ENCODE results near the gene IL17RA.

IL17RA gene

DNA sequence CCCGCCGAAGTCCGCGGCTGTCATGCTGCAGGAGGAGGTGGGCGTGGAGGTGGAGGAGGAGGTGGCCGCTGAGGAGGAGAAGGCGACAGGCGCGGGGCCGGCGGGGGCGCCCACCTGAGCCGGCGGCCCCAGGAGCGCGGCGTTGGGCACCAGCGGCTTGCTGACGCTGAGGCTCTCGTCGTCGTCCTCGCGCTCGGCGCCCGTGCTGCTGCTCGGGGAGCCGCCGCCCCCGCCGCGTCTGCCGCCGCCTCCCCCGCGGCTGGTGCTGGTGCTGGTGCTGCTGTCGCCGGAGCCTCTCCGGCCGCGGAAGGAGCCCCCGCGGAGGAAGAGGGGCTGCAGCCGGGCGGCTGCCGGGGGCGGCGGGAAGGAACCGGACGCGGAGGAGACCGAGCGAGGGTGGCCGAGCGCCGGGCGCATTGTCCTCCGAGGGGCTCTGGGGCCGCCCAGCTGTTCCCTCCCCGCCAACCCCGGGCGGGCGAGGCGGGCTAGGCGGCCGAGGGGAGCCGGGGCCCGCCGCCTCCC is 36.0 kb downstream of the IL17RA start:
- Histone ChIP-seq H3K27ac (ENCODE audit: low read length) (no peak overlapping the region), H3K4me3 (ENCODE audit: low read length) (peak overlapping the region; percentile 61; the same call in 1 of the 2 replicates), H3K9me3 (ENCODE audit: control insufficient read depth, insufficient read depth, low read length) (no peaks in the 10 kb centered on the region), H3K4me1 (ENCODE audit: control insufficient read depth, insufficient read depth, low read length) (peaks cover 7% of the 10 kb centered on the region), H3K27me3 (ENCODE audit: control insufficient read depth, insufficient read depth, low read length) (no peaks in the 10 kb centered on the region), H3K36me3 (ENCODE audit: control insufficient read depth, insufficient read depth, low read length) (no peaks in the 10 kb centered on the region)
- WGBS (ENCODE audit: insufficient coverage, insufficient read length): no CpG with 5 or more reads among the region's 70 CpGs
- no peak for DNase-seq (ENCODE audit: low read depth, low spot score)

DNA sequence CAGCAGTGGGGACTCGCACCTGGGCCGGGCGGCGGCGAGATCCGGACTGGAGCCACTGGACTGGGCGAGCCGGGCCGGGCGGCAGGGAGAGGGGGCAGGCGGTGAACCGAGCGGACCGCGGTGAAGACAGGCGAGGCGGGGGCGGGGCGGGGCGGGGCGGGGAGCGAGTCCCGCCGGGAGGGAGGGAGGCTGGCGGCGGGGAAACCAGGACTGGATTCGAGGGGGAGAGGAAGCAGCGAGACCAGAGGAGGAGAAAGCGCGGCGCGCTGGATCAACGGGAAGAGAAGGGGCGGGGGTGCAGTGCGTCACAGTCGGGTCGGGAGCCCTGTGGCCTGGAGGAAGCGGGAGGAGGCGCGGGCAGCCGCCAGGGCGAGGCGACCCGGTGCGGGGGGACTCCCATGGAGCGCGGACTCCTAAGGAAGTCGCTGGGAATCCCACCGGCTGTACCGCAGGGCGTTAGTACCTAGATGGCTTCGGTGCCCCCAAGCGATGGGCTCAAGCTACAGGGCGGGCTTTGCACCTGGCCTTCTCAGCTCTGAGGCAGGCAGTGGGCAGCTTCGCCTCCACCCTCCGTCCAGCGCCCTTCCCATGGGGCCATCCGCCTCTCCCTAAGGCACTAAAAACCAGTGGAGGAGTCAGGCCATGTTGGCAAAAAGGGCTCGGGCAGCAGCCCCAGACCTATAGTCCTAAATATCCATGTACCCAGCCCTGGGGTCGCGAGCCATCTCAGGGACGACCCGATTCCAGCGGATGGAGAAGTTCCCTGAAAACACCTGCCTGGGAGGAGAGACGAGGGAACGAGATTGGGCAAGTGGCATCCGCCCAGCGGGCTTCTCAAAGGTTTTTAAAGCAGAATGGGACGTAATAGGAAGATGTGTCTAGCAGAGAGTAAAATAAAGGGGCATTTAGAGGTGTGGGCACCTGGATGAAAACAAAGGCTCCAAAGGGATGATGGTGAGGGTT is 36.7 kb downstream of the IL17RA start, which contains the start of gene TMEM121B:
Gene TMEM121B (minus strand): TSS at position 128 of the 963 bp plus-strand sequence. CDS start 233 bp downstream, outside the sequence.
- H3K27ac ChIP-seq (ENCODE audit: low read length): no peak within 1 kb of the TSS
- peak; percentile 83 for DNase-seq (ENCODE audit: low read depth, low spot score)
- H3K4me3 ChIP-seq (ENCODE audit: low read length): peak within 1 kb of the TSS; percentile 61; the same call in 1 of the 2 replicates
- WGBS (ENCODE audit: insufficient coverage, insufficient read length): no CpG with 5 or more reads among the region's 69 CpGs
- no peaks in the 10 kb centered on the region for H3K9me3 ChIP-seq (ENCODE audit: control insufficient read depth, insufficient read depth, low read length)
- H3K27me3 ChIP-seq (ENCODE audit: control insufficient read depth, insufficient read depth, low read length): no peaks in the 10 kb centered on the region
- peaks cover 7% of the 10 kb centered on the region for H3K4me1 ChIP-seq (ENCODE audit: control insufficient read depth, insufficient read depth, low read length)
- H3K36me3 ChIP-seq (ENCODE audit: control insufficient read depth, insufficient read depth, low read length): no peaks in the 10 kb centered on the region

DNA sequence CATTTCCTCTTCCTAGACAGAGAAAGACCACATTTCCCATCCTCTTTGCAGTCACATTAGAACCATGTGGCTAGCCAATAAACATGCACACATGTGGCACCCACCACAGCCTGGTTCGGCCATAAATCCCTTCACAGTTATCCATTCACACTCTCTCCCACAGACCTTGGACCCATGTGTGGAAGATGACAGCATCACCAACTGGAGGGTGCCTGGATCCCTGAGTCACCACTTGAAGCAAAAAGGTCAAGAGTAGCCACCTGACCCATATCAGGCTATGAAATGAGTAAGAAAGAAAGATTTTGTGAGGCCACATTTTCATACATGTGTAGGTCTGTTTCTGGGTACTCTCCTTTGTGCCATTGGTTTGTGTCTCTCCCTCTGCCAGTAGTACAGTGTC is 45.4 kb downstream of the IL17RA start:
- Histone ChIP-seq H3K27ac (ENCODE audit: low read length) (no peak overlapping the region), H3K27me3 (ENCODE audit: control insufficient read depth, insufficient read depth, low read length) (no peaks in the 10 kb centered on the region), H3K36me3 (ENCODE audit: control insufficient read depth, insufficient read depth, low read length) (no peaks in the 10 kb centered on the region), H3K4me1 (ENCODE audit: control insufficient read depth, insufficient read depth, low read length) (no peaks in the 10 kb centered on the region), H3K4me3 (ENCODE audit: low read length) (no peak overlapping the region), H3K9me3 (ENCODE audit: control insufficient read depth, insufficient read depth, low read length) (no peaks in the 10 kb centered on the region)
- no CpG with 5 or more reads among the region's 1 CpG for WGBS (ENCODE audit: insufficient coverage, insufficient read length)
- DNase-seq (ENCODE audit: low read depth, low spot score): no peak

DNA sequence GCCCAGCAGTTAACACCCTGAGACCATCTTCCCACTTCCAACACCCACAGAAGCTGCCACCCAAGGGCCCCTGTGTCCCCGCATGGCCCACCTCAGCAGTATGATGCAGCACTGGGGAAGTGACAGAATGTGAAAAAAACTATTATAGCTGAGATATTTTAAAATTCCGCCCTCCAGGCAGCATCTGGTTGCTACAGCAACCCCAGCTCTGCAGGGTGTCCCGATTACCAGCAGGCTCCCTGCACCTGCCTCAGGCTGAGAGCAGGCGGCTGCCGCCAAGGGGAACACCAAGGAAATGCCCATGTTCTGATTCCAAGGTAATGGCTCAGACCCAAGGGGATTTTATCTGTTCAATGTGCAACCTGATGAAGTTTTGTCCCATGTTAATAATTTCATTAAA is 46.9 kb downstream of the IL17RA start:
- WGBS (ENCODE audit: insufficient coverage, insufficient read length): no CpG with 5 or more reads among the region's 5 CpGs
- Histone ChIP-seq H3K27me3 (ENCODE audit: control insufficient read depth, insufficient read depth, low read length) (no peaks in the 10 kb centered on the region), H3K9me3 (ENCODE audit: control insufficient read depth, insufficient read depth, low read length) (no peaks in the 10 kb centered on the region), H3K36me3 (ENCODE audit: control insufficient read depth, insufficient read depth, low read length) (no peaks in the 10 kb centered on the region), H3K27ac (ENCODE audit: low read length) (no peak overlapping the region), H3K4me3 (ENCODE audit: low read length) (no peak overlapping the region), H3K4me1 (ENCODE audit: control insufficient read depth, insufficient read depth, low read length) (no peaks in the 10 kb centered on the region)
- no peak for DNase-seq (ENCODE audit: low read depth, low spot score)

DNA sequence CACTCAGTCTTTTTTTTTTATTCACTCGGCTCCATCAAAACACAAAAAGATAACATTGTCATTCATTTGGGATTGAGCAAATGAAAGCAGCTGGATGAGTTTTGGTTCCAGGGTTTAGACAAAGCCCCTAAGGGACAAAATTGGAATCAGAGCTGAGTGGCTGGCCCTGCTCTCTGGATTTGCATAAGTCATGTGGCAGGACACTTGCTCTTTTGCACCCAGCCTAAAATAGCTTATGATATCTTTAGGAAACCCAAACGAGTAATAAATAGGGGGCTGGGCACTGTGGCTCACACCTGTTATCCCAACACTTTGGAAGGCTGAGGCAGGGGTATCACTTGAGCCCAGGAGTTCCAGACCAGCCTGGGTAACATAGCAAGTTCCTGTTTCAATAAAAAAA is 47.3 kb downstream of the IL17RA start:
- no peaks in the 10 kb centered on the region for H3K9me3 ChIP-seq (ENCODE audit: control insufficient read depth, insufficient read depth, low read length)
- no peak overlapping the region for H3K27ac ChIP-seq (ENCODE audit: low read length)
- no CpG with 5 or more reads among the region's 2 CpGs for WGBS (ENCODE audit: insufficient coverage, insufficient read length)
- no peaks in the 10 kb centered on the region for H3K4me1 ChIP-seq (ENCODE audit: control insufficient read depth, insufficient read depth, low read length)
- DNase-seq (ENCODE audit: low read depth, low spot score): no peak
- no peak overlapping the region for H3K4me3 ChIP-seq (ENCODE audit: low read length)
- no peaks in the 10 kb centered on the region for H3K27me3 ChIP-seq (ENCODE audit: control insufficient read depth, insufficient read depth, low read length)
- H3K36me3 ChIP-seq (ENCODE audit: control insufficient read depth, insufficient read depth, low read length): peaks cover 2% of the 10 kb centered on the region; the same call in 1 of the 2 replicates

DNA sequence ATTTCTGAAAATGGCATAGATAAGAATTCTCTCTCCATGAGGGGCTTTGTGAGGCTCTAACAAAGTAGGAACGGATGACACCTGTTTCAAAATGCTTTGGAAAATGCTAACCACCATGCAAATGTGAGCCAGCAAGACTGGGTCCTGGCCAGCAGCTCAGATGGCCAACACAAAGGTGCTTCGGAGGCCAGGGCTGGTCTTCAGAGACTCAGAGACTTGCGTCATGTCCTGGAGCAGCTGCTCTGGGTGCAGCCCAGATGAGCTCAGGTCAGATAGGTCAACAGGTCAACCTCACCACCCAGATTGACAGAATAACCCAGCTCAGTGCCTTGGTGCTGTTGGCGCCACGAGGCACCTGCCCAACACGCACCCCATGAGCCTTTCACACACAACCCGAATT is 48.3 kb downstream of the IL17RA start:
- Histone ChIP-seq H3K9me3 (ENCODE audit: control insufficient read depth, insufficient read depth, low read length) (no peaks in the 10 kb centered on the region), H3K27ac (ENCODE audit: low read length) (no peak overlapping the region), H3K36me3 (ENCODE audit: control insufficient read depth, insufficient read depth, low read length) (peaks cover 10% of the 10 kb centered on the region; the same call in 1 of the 2 replicates), H3K4me1 (ENCODE audit: control insufficient read depth, insufficient read depth, low read length) (no peaks in the 10 kb centered on the region), H3K4me3 (ENCODE audit: low read length) (no peak overlapping the region), H3K27me3 (ENCODE audit: control insufficient read depth, insufficient read depth, low read length) (no peaks in the 10 kb centered on the region)
- DNase-seq (ENCODE audit: low read depth, low spot score): no peak
- no CpG with 5 or more reads among the region's 7 CpGs for WGBS (ENCODE audit: insufficient coverage, insufficient read length)

DNA sequence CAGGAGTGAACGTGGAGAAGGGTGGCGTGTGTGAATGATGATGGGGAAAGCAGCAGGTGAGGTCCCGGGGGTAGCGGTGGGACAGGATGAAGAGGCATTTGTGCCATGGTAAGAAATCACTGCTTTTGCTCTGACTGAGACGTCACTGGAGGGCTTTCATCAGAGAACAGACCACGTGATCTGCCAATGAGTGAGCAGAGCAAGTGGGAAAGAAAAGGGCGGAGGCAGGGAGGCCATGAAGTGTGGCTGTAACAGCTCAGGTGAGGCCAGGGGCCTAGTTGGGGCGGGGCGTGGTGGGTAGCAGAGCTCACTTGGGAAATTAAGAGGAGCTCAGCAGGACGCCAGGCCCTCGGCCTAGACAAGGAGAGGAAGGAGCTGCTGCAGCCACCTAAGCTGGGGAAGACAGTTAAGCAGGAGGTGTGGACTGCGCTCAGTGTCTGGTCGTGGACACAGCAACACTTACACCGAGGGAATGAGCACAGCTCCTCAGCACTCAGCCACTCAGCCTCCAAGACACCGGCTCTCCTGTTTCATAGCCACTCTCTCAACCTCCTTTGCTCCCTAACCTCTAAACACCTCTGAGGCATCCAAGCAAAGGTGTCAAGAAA is 50.5 kb downstream of the IL17RA start:
- WGBS (ENCODE audit: insufficient coverage, insufficient read length): 100% methylated on average over 2 of the region's 15 CpGs
- Histone ChIP-seq H3K4me3 (ENCODE audit: low read length) (no peak overlapping the region), H3K27me3 (ENCODE audit: control insufficient read depth, insufficient read depth, low read length) (no peaks in the 10 kb centered on the region), H3K9me3 (ENCODE audit: control insufficient read depth, insufficient read depth, low read length) (no peaks in the 10 kb centered on the region), H3K36me3 (ENCODE audit: control insufficient read depth, insufficient read depth, low read length) (peaks cover 13% of the 10 kb centered on the region; the same call in 1 of the 2 replicates), H3K4me1 (ENCODE audit: control insufficient read depth, insufficient read depth, low read length) (no peaks in the 10 kb centered on the region), H3K27ac (ENCODE audit: low read length) (no peak overlapping the region)
- no peak for DNase-seq (ENCODE audit: low read depth, low spot score)

DNA sequence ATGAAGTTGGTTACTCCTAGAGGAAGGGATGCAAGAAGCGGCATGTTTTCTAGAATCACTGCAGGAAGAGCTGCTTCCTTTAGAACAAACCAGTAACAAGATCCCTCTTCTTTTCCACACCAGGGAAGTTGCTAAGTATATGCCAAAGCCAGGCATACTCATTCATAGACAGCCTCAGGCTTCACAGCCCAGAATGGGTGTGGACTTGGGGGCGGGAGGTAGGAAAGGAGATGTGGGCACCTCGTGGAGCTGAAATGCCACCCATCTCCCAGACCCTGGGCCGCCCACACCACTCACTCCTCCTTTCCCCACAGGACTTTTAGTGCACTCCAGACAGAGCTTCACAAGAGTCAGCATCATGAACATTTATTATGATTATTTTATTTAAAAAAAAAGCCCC is 52.4 kb downstream of the IL17RA start:
- Histone ChIP-seq H3K27ac (ENCODE audit: low read length) (no peak overlapping the region), H3K9me3 (ENCODE audit: control insufficient read depth, insufficient read depth, low read length) (no peaks in the 10 kb centered on the region), H3K4me3 (ENCODE audit: low read length) (no peak overlapping the region), H3K27me3 (ENCODE audit: control insufficient read depth, insufficient read depth, low read length) (no peaks in the 10 kb centered on the region), H3K4me1 (ENCODE audit: control insufficient read depth, insufficient read depth, low read length) (no peaks in the 10 kb centered on the region), H3K36me3 (ENCODE audit: control insufficient read depth, insufficient read depth, low read length) (peaks cover 24% of the 10 kb centered on the region)
- whole genome bisulfite sequencing (ENCODE audit: insufficient coverage, insufficient read length): no CpG with 5 or more reads among the region's 4 CpGs
- DNase-seq (ENCODE audit: low read depth, low spot score): no peak

DNA sequence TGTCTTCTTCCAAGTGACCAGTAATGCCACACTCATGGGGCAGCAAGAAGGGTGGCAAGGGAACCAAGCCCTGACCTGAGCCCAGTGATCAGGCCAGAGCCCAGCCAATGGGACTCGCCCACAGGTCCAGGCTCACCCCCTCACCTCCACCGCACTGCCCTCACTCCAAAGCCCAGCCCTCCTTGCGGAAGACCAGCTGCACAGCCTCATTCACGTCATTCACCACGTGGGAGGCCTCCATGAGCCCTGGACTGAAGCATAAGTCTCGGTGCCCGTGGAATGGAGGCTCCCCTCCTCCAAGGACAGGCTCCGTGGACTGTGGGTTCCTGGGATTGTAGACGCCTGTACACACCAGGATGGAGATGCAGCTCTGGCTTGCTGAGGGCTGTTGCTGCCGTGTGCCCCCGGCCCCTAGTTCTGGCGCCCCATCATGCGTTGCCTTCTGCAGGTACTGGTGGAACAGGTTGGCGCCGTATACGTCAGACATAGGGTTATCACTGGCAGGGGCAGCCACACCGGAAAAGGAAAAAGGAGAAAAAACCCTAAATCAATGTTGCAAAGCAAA is 53.1 kb downstream of the IL17RA start:
- peaks cover 25% of the 10 kb centered on the region for H3K36me3 ChIP-seq (ENCODE audit: control insufficient read depth, insufficient read depth, low read length)
- H3K27ac ChIP-seq (ENCODE audit: low read length): no peak overlapping the region
- WGBS (ENCODE audit: insufficient coverage, insufficient read length): no CpG with 5 or more reads among the region's 17 CpGs
- no peak overlapping the region for H3K4me3 ChIP-seq (ENCODE audit: low read length)
- no peak for DNase-seq (ENCODE audit: low read depth, low spot score)
- no peaks in the 10 kb centered on the region for H3K4me1 ChIP-seq (ENCODE audit: control insufficient read depth, insufficient read depth, low read length)
- no peaks in the 10 kb centered on the region for H3K27me3 ChIP-seq (ENCODE audit: control insufficient read depth, insufficient read depth, low read length)
- H3K9me3 ChIP-seq (ENCODE audit: control insufficient read depth, insufficient read depth, low read length): no peaks in the 10 kb centered on the region

DNA sequence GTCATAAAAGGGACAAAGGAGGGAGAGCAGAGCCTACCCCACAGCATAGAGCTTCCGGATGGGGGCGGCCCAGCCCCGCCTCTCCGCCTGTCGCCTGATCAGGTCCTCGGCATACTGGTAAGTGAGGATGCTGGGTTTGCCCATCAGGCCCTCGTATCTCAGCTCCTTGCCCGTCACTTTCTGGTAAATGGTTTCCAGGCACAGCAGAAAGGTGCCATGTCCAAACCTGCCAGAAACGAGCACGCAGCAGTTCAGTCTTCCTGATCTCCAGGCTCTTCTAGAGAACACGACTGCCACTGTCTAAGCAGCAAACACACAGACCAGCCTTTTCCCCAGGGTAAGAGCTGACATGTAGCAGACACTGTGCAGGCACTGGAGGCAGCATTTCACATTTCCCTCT is 53.7 kb downstream of the IL17RA start:
- Histone ChIP-seq H3K4me3 (ENCODE audit: low read length) (no peak overlapping the region), H3K4me1 (ENCODE audit: control insufficient read depth, insufficient read depth, low read length) (no peaks in the 10 kb centered on the region), H3K27ac (ENCODE audit: low read length) (no peak overlapping the region), H3K27me3 (ENCODE audit: control insufficient read depth, insufficient read depth, low read length) (no peaks in the 10 kb centered on the region), H3K36me3 (ENCODE audit: control insufficient read depth, insufficient read depth, low read length) (peaks cover 29% of the 10 kb centered on the region), H3K9me3 (ENCODE audit: control insufficient read depth, insufficient read depth, low read length) (no peaks in the 10 kb centered on the region)
- no CpG with 5 or more reads among the region's 11 CpGs for WGBS (ENCODE audit: insufficient coverage, insufficient read length)
- DNase-seq (ENCODE audit: low read depth, low spot score): no peak
